Stimulated activated CD8-positive, alpha-beta memory T cell treated with anti-CD3 and anti-CD28 coated beads, Interleukin-7, amount 100 ng/mL, for 4 hours (primary cell): ENCODE measurements around the gene SDK2.

Source experiments
- DNase-seq, 2 donors: peaks; one replicate each; pipeline ENCODE4 v3.0.0-alpha.2; 2020; ENCODE audit warnings: low read depth in 2 of 2

The SDK2 gene

DNA sequence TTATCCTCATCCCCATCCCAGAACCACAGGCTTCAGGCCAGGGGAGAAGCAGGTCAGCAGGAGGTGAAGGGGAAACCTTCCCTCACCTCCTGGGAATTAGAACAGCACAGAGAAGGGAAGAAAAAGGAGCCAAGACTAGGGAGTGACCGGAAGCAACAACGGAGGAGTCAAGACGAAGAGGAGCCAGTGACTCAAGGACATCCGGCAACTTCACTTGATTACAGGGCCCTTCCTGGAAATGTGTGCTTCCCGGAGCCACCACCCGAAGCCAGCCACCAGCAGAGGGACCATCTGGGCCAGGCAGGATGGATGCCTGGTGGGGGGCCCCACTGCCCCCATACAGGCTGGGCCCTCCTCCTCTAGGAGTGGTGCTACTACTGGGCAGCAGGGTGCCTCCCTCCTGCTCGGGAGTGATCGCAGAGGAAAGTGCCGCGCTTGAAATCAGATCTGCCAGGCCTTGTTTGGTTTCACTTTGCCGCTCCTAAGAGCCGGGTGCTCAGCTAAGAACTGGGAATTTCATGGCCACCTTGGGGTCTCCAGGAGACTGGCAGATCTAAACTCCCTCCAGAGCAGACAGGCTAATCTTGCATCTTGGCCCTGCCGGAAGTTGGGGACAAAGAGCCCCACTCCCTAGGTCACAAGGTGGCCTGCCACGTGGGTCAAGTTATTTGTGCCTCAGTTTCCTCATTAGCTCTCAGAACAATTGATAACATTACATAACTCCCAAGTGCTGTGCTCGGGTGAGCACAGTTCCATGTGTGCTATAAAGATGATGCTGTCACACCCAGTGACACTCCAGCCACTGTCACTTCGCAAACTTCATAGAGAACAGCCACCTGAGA is 339.1 kb downstream of the SDK2 start:
- no peak for DNase-seq

DNA sequence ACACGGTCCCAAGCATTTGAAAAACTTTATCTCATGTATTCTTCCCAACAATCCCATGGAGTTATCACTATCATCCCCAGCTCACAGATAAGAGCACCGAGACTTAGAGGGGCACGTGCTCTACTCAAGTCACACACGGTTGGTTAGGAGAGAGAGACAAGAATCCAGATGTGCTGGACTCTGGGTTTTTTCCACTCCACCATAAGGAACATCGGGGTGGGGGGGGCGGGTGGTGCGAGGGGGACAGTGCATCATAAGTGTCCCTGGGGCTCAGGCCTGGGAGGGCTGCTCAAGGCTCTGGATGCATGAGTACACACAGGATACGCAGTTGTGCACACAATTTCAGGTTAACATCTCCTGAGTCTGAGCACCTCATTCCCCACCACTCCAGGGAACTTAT is 339.8 kb downstream of the SDK2 start:
- DNase-seq = no peak

DNA sequence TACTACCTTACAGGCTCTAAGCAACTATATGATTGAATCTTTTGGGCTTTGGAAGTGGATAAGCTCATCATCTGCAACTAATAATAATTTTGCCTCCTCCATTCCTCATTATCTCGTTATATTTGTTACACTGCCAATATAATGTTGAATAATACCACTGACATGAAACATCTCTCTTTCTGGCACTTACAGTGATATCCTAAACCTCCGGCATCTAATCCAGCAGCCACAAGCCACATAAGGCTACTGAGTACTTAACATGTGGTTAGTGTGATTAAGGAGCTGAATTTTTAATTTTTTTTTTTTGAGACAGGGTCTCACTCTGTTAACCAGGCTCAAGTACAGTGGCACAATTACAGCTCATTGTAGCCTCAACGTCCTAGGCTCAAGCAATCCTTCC is 342.1 kb downstream of the SDK2 start:
- no peak for DNase-seq

DNA sequence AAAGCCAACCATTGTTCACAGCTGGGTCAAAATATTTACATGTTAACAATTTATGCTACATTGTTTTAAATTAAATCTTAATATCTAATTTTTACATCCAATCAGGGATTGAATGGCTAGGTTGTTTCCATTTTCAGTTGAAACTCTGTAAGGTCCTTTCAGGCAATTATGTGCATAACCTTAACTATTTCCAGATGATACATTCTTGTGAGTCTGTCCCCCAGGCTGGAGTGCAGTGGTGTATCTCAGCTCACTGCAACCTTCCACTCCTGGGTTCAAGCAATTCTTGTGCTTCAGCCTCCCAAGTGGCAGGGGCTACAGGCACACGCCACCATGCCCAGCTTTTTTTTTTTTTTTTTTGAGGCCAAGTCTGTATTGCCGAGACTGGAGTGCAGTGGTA is 342.9 kb downstream of the SDK2 start:
- DNase-seq = no peak

DNA sequence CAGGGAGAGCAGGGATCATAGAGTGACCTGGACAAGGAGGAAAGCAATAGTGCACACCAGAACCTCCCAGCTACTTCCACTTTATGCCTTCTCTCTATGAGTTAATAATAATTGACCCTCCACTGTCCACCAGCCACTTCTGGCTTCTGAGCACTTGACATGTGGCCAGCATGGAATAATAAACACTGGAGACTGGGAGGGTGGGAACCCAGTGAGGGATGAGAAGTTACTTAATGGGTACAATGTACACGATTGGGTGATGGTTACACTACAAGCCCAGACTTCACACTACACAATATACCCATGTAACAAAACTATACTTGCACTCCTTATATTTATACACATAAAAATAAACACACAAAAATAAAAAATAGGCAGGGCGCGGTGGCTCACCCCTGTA is 343.9 kb downstream of the SDK2 start:
- no peak for DNase-seq

DNA sequence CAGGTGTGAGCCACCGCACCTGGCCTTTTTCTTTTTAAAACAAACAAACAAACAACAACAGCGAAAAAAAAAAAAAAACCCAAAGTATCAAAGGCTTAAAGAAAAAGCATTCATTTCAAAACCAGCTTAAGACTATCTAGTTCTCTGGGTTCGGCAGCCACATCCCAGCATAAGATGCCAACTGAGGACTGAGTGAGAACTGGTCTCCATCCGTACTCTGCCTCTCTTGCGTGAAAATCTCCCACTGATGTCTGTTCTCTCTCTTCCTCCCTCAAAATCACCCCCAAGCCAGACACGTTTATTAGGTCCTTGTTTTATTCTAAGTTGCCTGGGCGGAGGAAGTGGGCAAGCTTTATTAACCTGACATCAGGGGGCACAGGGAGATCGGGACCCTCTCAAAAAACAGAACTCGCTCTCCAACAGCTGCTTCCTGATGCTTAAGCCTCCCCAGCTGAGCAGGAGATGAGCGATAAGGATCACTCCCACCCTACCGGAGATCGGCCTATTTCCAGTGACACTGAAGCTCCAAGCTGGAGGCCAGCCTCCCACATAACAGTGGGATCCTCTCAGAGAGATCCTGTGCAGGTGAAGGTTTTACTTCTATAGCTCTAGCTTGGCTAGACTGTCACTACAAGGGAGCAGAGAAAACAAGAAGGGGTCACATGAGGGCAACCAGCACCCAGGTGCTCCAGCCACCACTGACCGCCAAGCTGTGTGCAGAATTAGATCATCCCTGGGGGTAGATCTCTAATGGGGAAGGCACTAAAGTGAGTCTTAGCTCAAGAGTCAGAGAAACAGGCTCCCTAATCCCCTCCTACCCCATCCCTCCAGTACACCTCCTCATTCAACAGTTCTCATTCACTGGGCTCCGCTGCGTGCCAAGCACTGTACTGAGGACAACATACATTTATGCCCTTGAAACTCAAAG is 346.0 kb downstream of the SDK2 start:
- DNase-seq = no peak

DNA sequence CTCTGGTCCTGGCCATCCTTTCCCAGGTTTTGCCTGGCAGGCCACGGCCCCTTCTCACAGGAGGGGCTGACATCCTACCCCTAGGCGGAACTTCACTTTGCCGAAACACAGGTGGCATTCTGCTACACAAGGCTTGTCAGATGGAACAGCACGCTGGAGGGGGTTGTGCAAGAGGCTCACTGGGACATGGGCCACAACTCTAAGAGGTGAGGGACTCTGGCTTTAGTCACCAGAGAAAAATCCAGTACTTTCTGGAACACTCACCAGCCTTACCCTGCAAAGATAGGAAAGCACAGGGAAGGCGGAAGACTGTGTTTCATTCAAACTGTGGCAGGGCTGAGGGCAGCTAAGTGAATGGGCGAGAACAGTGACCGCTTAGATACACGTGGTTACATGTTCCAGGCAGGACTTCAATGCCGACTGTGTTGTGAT is 350.7 kb downstream of the SDK2 start:
- no peak for DNase-seq

DNA sequence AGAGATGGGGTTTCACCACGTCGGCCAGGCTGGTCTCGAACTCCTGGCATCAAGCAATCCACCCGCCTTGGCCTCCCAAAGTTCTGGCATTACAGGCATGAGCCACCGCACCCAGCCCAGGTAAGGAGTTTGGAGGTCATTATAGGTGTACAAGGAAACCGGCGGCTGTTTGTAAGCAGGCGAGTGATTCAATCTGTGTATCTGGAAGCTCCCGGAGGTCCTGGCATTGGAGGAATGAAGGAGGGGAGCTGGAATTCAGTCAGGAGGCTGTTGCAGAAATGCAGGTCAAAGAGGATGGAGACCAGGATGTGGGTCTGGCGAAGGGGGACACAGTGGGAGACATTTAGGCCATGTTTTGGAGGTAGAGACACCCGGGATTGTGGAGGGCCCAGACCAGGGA is 351.2 kb downstream of the SDK2 start:
- no peak for DNase-seq

DNA sequence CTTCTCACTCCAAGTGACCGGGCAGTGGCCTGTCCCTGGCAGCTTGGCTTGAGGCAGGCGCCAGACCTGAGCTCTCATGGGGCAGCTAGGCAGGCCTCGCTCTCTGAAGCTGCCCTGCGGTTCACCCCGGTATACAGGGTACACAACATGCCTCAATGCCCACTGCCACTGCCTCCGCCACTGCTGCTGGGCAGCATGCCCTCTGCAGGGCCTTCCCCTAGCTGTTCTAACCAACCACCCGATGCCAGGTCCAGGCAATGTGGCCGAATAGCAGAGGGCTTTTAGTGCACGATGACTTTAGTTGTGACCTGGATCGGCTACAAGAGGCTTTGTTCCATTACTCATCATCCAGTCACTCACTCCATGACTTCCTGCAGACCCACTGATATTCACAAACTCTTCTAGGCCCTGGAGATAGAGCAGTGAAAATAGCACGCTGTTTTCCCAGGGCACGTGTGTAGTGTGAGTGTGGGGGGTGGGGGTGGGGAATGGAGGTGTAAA is 352.2 kb downstream of the SDK2 start:
- no peak for DNase-seq

DNA sequence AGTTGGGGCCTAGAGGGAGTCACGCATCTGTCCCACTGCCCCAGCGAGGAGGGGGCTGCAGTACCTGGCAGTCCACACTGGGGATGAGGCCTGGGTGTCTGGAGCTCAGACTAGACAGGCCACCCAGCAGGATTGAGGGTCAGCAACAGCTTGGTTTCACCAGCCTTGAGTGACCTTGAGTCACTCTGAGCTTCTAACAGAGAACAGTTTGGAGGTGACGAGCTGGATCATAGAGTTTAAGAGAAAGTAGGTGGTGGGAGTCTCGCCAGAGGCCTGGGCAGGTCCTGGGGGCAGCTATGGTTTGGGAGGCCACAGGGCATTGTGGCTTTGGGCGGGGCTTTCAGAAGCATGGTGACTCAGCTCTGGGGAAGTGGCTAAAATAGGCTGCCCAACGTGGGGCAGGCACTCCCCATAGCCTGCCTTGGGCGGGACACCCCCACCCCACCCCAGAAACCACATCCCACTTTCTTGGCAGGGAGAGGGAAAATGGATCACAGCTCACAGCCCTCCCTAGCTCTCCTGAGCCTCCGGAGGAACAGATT is 352.9 kb downstream of the SDK2 start:
- no peak for DNase-seq

DNA sequence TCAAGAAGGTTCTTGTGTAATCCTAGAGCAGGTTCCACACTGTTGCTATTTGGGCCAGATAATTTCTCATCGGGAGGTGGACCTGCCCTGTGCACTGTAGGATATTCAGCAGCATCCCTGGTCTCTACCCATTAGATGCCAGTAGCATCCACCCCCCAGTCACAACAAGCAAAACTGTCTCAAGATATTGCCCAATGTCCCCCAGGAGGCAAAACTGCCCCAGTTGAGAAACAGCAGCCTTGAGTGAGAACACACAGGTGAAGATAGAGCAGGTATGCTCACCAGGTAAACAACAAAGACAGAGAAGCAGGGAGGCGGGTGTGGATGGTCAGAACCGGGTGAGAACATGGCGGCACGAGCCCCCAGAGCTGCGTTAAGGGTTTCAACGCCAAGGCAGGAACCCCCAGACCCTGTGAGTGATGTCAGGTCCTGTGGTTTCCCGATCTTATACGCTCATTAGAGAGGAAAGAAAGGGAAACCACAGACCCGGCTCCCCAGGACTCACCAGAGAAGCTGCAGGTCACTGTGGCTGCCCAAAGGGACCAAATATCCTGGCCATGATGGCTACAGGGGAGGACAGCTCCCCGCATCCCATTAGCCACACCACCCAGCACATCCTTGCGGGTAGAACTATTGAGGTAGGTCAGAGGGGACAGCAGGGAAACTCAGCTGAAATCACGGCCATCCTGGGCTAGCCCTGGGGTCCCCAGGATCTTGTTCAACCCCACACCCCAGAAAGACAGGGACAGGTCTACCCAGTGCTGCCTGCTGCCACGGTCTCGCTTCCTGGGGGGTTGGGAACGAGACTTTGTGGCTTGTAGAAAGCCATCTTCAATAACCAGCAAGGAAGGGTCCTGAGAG is 353.6 kb downstream of the SDK2 start:
- no peak for DNase-seq

DNA sequence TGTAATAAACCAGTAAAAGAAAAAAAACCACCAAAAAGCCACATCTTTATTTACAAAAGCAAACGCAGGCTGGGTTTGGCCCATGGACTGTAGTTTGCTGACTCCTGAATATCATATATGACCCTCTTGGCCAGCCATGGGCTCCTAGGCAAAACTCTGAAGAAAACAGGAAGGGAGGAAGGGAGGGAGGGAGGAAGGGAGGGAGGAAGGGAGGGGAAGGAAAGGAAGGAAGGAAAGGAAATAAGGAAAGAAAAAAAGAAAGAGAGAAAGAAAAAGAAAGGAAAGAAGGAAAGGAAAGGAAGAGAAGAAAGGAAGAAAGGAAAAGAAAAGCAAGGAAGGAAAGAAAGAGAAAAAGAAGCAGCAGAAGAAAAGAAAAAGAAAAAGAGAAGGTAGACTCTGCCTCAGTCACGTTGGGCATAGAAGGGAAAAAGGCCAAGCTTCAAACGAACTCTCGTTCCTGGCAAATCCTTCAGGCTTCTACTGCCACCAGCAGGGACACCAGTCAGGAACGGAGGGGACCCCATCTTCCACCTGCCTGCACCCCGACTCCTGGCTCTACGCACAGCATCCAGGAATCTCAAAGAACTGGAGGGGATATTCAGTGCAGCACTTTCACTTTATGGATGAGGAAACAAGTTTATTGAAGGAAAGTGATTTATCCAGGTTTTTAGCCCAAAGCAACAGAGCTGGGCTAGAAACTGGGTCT is 354.5 kb downstream of the SDK2 start:
- no peak for DNase-seq

DNA sequence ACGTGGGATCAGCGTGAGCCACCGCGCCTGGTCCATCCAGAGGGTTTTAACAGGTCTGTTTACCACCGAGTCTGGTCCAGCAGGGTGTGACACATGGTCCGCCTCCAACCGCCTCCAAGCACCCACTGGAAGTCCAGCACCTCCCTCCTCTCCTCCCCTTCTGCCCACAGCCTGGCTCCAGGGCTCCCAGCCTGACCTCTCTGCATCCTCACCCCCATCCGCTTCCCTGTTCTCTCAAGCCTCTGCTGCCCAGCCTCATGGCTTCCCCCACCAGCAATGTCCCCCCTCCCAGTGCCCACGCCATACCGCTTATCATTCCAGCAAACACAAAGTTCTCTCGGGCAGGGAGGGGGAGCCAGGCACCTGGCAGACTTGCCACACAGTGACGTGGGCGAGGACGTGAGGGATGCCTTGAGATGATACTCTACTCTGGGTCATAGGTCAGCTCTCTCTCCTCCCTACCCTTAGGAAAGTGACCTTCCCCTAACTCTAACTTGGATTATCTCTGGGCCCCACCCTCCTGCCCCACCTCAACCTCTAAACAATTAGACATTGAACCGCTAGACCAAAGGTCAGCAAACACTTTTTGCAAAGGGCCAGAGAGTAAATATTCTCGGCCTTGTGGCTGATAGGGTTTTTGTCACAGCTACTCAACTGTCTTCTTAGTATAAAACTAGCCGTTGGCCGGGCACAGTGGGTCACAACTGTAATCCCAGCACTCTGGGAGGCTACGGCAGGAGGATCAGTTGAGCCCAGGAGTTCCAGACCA is 355.5 kb downstream of the SDK2 start:
- no peak for DNase-seq

DNA sequence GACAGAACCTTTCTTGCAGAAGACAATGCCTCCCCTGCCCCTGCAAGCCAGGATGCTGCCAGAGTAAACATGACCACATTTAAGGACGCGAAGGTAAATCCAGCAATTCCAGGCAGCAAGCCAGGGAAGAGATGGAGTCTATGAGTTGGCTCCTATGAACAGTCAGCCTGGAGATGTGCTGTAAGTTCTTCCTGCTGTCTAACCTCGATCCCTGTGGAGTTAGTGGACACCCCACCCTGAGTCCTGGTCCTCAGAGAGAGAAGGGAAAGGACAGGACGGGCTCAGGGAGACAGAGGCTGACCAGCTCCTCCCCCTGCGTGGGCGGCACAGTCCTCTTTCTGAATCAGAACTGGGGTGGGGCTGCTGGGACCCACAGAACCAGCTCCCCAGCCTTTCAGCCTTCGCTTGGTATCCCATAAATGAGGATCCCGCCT is 357.4 kb downstream of the SDK2 start:
- DNase-seq = no peak

DNA sequence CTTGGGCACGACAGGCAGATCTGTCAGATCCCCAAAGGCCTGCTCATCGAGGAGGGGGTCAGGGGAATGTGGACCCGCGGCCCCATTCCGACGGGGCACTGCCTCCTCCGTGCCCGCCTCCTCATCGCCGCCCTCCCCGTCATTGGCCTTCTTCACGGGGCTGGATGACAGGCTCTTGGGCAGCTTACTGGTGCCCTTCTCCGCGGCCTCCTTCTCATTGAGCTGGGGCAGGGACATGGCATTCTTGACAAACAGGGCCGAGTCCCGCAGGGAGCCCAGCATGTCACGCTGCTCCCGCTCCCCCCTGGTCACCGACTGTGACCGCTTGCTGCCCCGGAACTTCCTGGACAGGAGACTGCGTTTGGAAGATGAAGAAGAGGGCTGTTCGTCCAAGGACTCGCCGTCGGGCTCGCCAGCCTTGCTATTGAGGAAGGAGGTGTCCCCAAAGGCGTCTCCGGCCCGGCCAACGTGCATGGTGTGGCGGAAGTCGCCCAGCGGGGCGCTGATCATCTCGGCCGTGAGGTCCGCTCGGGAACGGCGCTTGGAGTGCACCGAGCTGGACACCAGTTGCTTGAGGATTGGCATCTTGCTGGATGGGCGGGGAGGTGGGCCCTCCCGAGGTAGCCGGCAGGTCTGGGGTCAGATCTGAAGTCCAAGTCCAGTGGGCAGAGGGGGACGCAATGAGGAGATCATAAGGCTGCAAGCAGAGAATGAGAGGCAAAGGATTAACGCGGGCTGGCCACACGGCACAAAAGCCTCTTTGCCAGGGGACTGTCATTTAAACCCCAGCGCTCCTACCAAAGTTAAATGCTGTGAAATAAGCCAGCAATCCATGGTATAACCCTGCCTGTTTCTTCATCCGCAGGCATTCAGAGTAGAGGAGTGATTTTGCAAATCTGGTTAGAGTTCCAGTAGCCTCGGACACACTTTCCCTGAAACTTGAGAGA is 358.1 kb downstream of the SDK2 start:
- no peak for DNase-seq

DNA sequence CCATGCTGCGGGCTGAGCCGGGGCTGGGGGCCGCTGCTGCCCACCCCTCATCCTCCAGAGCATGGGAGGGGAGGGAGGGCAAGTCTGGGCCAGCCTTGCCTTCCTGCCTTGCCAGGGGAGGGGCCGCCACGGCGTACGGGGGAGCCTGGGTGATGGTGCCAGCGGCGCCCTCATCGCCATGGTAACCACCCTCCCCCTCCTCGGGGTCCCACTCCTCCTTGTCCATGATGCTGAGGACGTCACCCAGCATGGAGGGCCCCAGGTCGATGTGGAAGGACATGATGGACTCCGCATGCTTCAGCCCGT is 358.7 kb downstream of the SDK2 start:
- DNase-seq = no peak

DNA sequence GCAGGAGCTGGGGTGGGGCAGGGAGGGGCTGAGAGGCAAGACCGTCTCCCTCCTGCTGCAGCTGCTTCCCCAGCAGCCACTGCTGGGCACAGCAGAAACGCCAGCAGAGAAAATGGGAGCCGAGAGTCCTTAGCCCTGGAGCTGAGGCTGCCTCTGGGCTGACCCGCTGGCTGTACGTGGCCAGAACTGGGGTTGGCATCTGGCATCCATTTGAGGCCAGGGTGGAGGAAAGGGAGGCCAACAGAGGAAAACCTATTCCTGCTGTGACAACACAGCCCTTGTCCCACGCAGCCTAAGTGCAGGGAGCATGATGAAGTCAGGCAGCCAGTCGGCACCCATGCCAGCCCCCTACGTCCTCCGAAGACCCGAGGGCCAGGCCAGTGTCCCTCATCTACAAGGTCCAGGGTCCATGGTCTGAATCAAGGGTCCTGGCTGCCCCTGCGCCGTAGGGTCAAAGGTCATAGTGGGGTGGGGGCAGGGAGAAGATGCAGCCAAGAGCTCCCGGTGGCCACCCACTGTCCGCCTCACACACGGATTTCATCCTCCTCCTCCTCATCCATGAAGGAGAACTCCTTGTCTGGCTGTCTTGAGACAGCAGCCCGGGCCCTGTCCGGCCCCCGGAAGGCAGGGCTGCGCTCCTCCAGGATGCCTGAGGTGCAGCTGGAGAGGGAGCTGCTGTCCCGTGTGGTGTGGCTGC is 359.2 kb downstream of the SDK2 start:
- DNase-seq = no peak
